Measurements from ENCODE around the gene PAXX. TPM values are rescaled to one million over a fixed set of nuclear protein-coding genes. Genes with fewer than 3 reads are reported as not detected.

The PAXX gene
- total RNA-seq, 1 experiment from 2014 or later = 45.7 TPM

- H3K4me3 ChIP-seq (ENCODE audit: insufficient read depth, low read depth, low read length) = peak overlapping the region; percentile 75
- no peak for DNase-seq
- no peaks in the 10 kb centered on the region for H3K27me3 ChIP-seq (ENCODE audit: control insufficient read depth, insufficient read depth, low read length)
- no peaks in the 10 kb centered on the region for H3K36me3 ChIP-seq (replicated peaks; ENCODE audit: control insufficient read depth, insufficient read depth, low read length)
These were observed 41.5 kb upstream of the PAXX start for GRCh38 chr9:136950656-136951276.

- no peaks in the 10 kb centered on the region for H3K36me3 ChIP-seq (replicated peaks; ENCODE audit: control insufficient read depth, insufficient read depth, low read length)
- H3K27me3 ChIP-seq (ENCODE audit: control insufficient read depth, insufficient read depth, low read length) = no peaks in the 10 kb centered on the region
- no peak for DNase-seq
- H3K4me3 ChIP-seq (ENCODE audit: insufficient read depth, low read depth, low read length) = no peak within 1 kb of the TSS
These were observed 40.5 kb upstream of the PAXX start, which contains the start of gene LCN12 for GRCh38 chr9:136951541-136952320. LCN12 (plus strand) TSS chr9:136952273; CDS start chr9:136952328, 55 bp downstream.

- DNase-seq = no peak
- Histone ChIP-seq H3K36me3 (replicated peaks; ENCODE audit: control insufficient read depth, insufficient read depth, low read length) (no peaks in the 10 kb centered on the region), H3K27me3 (ENCODE audit: control insufficient read depth, insufficient read depth, low read length) (no peaks in the 10 kb centered on the region), H3K4me3 (ENCODE audit: insufficient read depth, low read depth, low read length) (no peak overlapping the region)
These were observed 39.8 kb upstream of the PAXX start for GRCh38 chr9:136952321-136952850.

- no peak for DNase-seq
- no peak overlapping the region for H3K4me3 ChIP-seq (ENCODE audit: insufficient read depth, low read depth, low read length)
- H3K36me3 ChIP-seq (replicated peaks; ENCODE audit: control insufficient read depth, insufficient read depth, low read length) = no peaks in the 10 kb centered on the region
- no peaks in the 10 kb centered on the region for H3K27me3 ChIP-seq (ENCODE audit: control insufficient read depth, insufficient read depth, low read length)
These were observed 39.1 kb upstream of the PAXX start for GRCh38 chr9:136952876-136953770.

- Histone ChIP-seq H3K36me3 (replicated peaks; ENCODE audit: control insufficient read depth, insufficient read depth, low read length) (no peaks in the 10 kb centered on the region), H3K4me3 (ENCODE audit: insufficient read depth, low read depth, low read length) (no peak overlapping the region), H3K27me3 (ENCODE audit: control insufficient read depth, insufficient read depth, low read length) (no peaks in the 10 kb centered on the region)
- no peak for DNase-seq
These were observed 38.4 kb upstream of the PAXX start for GRCh38 chr9:136953771-136954269.

GRCh38 chr9:136954270-136955083 is 37.7 kb upstream of the PAXX start:
- H3K36me3 ChIP-seq (replicated peaks; ENCODE audit: control insufficient read depth, insufficient read depth, low read length) = no peaks in the 10 kb centered on the region
- no peak for DNase-seq
- H3K27me3 ChIP-seq (ENCODE audit: control insufficient read depth, insufficient read depth, low read length) = no peaks in the 10 kb centered on the region
- H3K4me3 ChIP-seq (ENCODE audit: insufficient read depth, low read depth, low read length) = no peak overlapping the region

GRCh38 chr9:136955202-136955942 is 36.9 kb upstream of the PAXX start:
- DNase-seq = no peak
- Histone ChIP-seq H3K36me3 (replicated peaks; ENCODE audit: control insufficient read depth, insufficient read depth, low read length) (no peaks in the 10 kb centered on the region), H3K27me3 (ENCODE audit: control insufficient read depth, insufficient read depth, low read length) (no peaks in the 10 kb centered on the region), H3K4me3 (ENCODE audit: insufficient read depth, low read depth, low read length) (no peak overlapping the region)

GRCh38 chr9:136955943-136956335 is 36.3 kb upstream of the PAXX start:
- no peaks in the 10 kb centered on the region for H3K36me3 ChIP-seq (replicated peaks; ENCODE audit: control insufficient read depth, insufficient read depth, low read length)
- no peak overlapping the region for H3K4me3 ChIP-seq (ENCODE audit: insufficient read depth, low read depth, low read length)
- DNase-seq = no peak
- H3K27me3 ChIP-seq (ENCODE audit: control insufficient read depth, insufficient read depth, low read length) = no peaks in the 10 kb centered on the region

GRCh38 chr9:136956604-136957003 is 35.6 kb upstream of the PAXX start:
- DNase-seq = no peak
- H3K36me3 ChIP-seq (replicated peaks; ENCODE audit: control insufficient read depth, insufficient read depth, low read length) = no peaks in the 10 kb centered on the region
- H3K4me3 ChIP-seq (ENCODE audit: insufficient read depth, low read depth, low read length) = no peak overlapping the region
- no peaks in the 10 kb centered on the region for H3K27me3 ChIP-seq (ENCODE audit: control insufficient read depth, insufficient read depth, low read length)

- Histone ChIP-seq H3K4me3 (ENCODE audit: insufficient read depth, low read depth, low read length) (no peak overlapping the region), H3K27me3 (ENCODE audit: control insufficient read depth, insufficient read depth, low read length) (no peaks in the 10 kb centered on the region), H3K36me3 (replicated peaks; ENCODE audit: control insufficient read depth, insufficient read depth, low read length) (no peaks in the 10 kb centered on the region)
- no peak for DNase-seq
These were observed 34.8 kb upstream of the PAXX start for GRCh38 chr9:136957461-136957860.

GRCh38 chr9:136957901-136958300 is 34.3 kb upstream of the PAXX start:
- DNase-seq = no peak
- no peaks in the 10 kb centered on the region for H3K36me3 ChIP-seq (replicated peaks; ENCODE audit: control insufficient read depth, insufficient read depth, low read length)
- no peaks in the 10 kb centered on the region for H3K27me3 ChIP-seq (ENCODE audit: control insufficient read depth, insufficient read depth, low read length)
- no peak overlapping the region for H3K4me3 ChIP-seq (ENCODE audit: insufficient read depth, low read depth, low read length)

- Histone ChIP-seq H3K36me3 (replicated peaks; ENCODE audit: control insufficient read depth, insufficient read depth, low read length) (no peaks in the 10 kb centered on the region), H3K4me3 (ENCODE audit: insufficient read depth, low read depth, low read length) (no peak overlapping the region), H3K27me3 (ENCODE audit: control insufficient read depth, insufficient read depth, low read length) (no peaks in the 10 kb centered on the region)
- no peak for DNase-seq
These were observed 33.7 kb upstream of the PAXX start for GRCh38 chr9:136958473-136958872.

Data from H7 (cell line).